IMR-90 (cell line): ENCODE results near the gene MBTPS1. TPM values are rescaled to one million over a fixed set of nuclear protein-coding genes. Genes with fewer than 3 reads are reported as not detected.

ENCODE experiments used
- ATAC-seq: fragments of 200-7000 bp; cut with Tn5 transposase; 2 replicates; pipeline ENCODE4 v1.9.1; 2020; ENCODE audit warnings: low read depth, mild to moderate bottlenecking, moderate library complexity
- BruUV-seq: library from RNA; stranded (reverse); fragments of 400-500 nt; replicated peaks from 2 replicates; lab custom pipeline; 2021; lab: Mats Ljungman, UMichigan
- CTCF ChIA-PET: fragments of 300-600 bp; formaldehyde crosslinking; extraction: SDS; loops from one replicate; lab custom pipeline; 2021; ENCODE audit warnings: antibody characterized with exemption; lab: Yijun Ruan, JAX
- POLR2A ChIA-PET: fragments of 300-600 bp; sonication (Branson Sonifier 250); formaldehyde crosslinking; loops from one replicate; lab custom pipeline; 2022; ENCODE audit warnings: antibody characterized with exemption; ENCODE audit not compliant: unreplicated experiment; lab: Charles Lee
- DNase-seq: peaks from one replicate; pipeline ENCODE4 v3.0.0; 2013
- H2AFZ ChIP-seq: replicated peaks from 2 replicates; pipeline ENCODE3; 2013; ENCODE audit warnings: low read length, mild to moderate bottlenecking; ENCODE audit not compliant: poor library complexity
- H2AK5ac ChIP-seq: 2 replicates; pipeline ENCODE4 v1.6.1; 2013; ENCODE audit warnings: low read depth, low read length, inconsistent platforms
- H2AK9ac ChIP-seq: replicated peaks from 2 replicates; pipeline ENCODE3; 2013; ENCODE audit warnings: mild to moderate bottlenecking, low read depth, low read length, moderate library complexity; ENCODE audit not compliant: poor library complexity
- H2BK120ac ChIP-seq: 2 replicates; pipeline ENCODE4 v1.6.1; 2013; ENCODE audit warnings: low read depth, low read length, inconsistent platforms
- H2BK15ac ChIP-seq: 3 replicates; pipeline ENCODE4 v1.6.1; 2013; ENCODE audit warnings: low read depth, low read length, inconsistent platforms
- H2BK20ac ChIP-seq: 2 replicates; pipeline ENCODE4 v1.6.1; 2013; ENCODE audit warnings: low read depth, mild to moderate bottlenecking, inconsistent platforms, low read length, moderate library complexity
- H2BK5ac ChIP-seq: 2 replicates; pipeline ENCODE4 v1.6.1; 2013; ENCODE audit warnings: mild to moderate bottlenecking, low read depth, low read length, inconsistent platforms; ENCODE audit not compliant: poor library complexity, severe bottlenecking
- H3K14ac ChIP-seq: replicated peaks from 2 replicates; pipeline ENCODE4 v1.6.1; 2013; ENCODE audit warnings: low read depth, low read length, inconsistent platforms
- H3K18ac ChIP-seq: 2 replicates; pipeline ENCODE4 v1.6.1; 2013; ENCODE audit warnings: low read depth, low read length, control low read depth
- H3K23ac ChIP-seq: 2 replicates; pipeline ENCODE4 v1.6.1; 2013; ENCODE audit warnings: low read depth, low read length, inconsistent platforms
- H3K27ac ChIP-seq: 2 replicates; pipeline ENCODE4 v1.5.1; 2013; ENCODE audit warnings: mild to moderate bottlenecking, control low read depth, low read length; ENCODE audit not compliant: insufficient read depth
- H3K27me3 ChIP-seq: 2 replicates; pipeline ENCODE4 v1.6.1; 2013; ENCODE audit warnings: low read length; ENCODE audit not compliant: control insufficient read depth, insufficient read depth
- H3K36me3 ChIP-seq: 2 replicates; pipeline ENCODE4 v1.6.1; 2013; ENCODE audit warnings: low read length, mixed read lengths; ENCODE audit not compliant: control insufficient read depth, insufficient read depth
- H3K4ac ChIP-seq: 2 replicates; pipeline ENCODE4 v1.6.1; 2013; ENCODE audit warnings: low read depth, low read length, inconsistent platforms
- H3K4me1 ChIP-seq: 2 replicates; pipeline ENCODE4 v1.6.1; 2013; ENCODE audit warnings: low read length, mixed read lengths; ENCODE audit not compliant: control insufficient read depth, insufficient read depth
- H3K4me2 ChIP-seq: 2 replicates; pipeline ENCODE4 v1.6.1; 2013; ENCODE audit warnings: low read depth, mild to moderate bottlenecking, control low read depth, low read length, moderate library complexity
- H3K4me3 ChIP-seq: 2 replicates; pipeline ENCODE4 v1.5.1; 2013; ENCODE audit warnings: low read depth, mild to moderate bottlenecking, control low read depth, low read length, moderate library complexity; ENCODE audit not compliant: insufficient read depth
- H3K56ac ChIP-seq: 2 replicates; pipeline ENCODE4 v1.6.1; 2013; ENCODE audit warnings: low read length, inconsistent platforms; ENCODE audit not compliant: insufficient read depth; ENCODE audit errors: extremely low read depth
- H3K79me1 ChIP-seq, 2 experiments: 2 replicates each; pipeline ENCODE4 v1.6.1; 2013; ENCODE audit warnings: low read length in 2 of 2, inconsistent platforms in 1 of 2, low read depth in 1 of 2
- H3K9ac ChIP-seq: 2 replicates; pipeline ENCODE4 v1.6.1; 2013; ENCODE audit warnings: low read depth, low read length, control low read depth
- H3K9me1 ChIP-seq: 2 replicates; pipeline ENCODE4 v1.6.1; 2013; ENCODE audit warnings: low read length, inconsistent platforms; ENCODE audit not compliant: insufficient read depth
- H3K9me3 ChIP-seq: 2 replicates; pipeline ENCODE4 v1.6.1; 2013; ENCODE audit warnings: low read length; ENCODE audit not compliant: control insufficient read depth, insufficient read depth
- H4K20me1 ChIP-seq: 2 replicates; pipeline ENCODE4 v1.6.1; 2013; ENCODE audit warnings: low read length, inconsistent platforms; ENCODE audit not compliant: insufficient read depth
- H4K5ac ChIP-seq: 2 replicates; pipeline ENCODE4 v1.6.1; 2013; ENCODE audit warnings: mild to moderate bottlenecking, low read depth, low read length, control low read depth
- H4K8ac ChIP-seq, 2 experiments: 2 replicates each; pipeline ENCODE4 v1.6.1; 2013; ENCODE audit warnings: low read depth in 2 of 2, low read length in 2 of 2, control low read depth in 1 of 2, inconsistent platforms in 1 of 2
- H4K91ac ChIP-seq: 2 replicates; pipeline ENCODE4 v1.6.1; 2013; ENCODE audit warnings: low read depth, low read length, inconsistent platforms; ENCODE audit not compliant: insufficient read depth
- CEBPB ChIP-seq: IDR thresholded peaks from 2 replicates; pipeline ENCODE4 v1.6.1; 2012; ENCODE audit warnings: low read depth, low read length, improper control_type of control experiment
- CHD1 ChIP-seq: IDR thresholded peaks from 2 replicates; pipeline ENCODE4 v1.6.1; 2012; ENCODE audit warnings: low read depth, low read length, improper control_type of control experiment
- MAFK ChIP-seq: IDR thresholded peaks from 2 replicates; pipeline ENCODE4 v1.6.1; 2012; ENCODE audit warnings: low read depth, low read length, improper control_type of control experiment
- MXI1 ChIP-seq: IDR thresholded peaks from 2 replicates; pipeline ENCODE4 v1.6.1; 2012; ENCODE audit warnings: low read depth, mild to moderate bottlenecking, low read length, moderate library complexity, borderline replicate concordance
- RAD21 ChIP-seq: IDR thresholded peaks from 2 replicates; pipeline ENCODE4 v1.6.1; 2012; ENCODE audit warnings: low read length, improper control_type of control experiment
- RCOR1 ChIP-seq: IDR thresholded peaks from 2 replicates; pipeline ENCODE4 v1.6.1; 2012; ENCODE audit warnings: mild to moderate bottlenecking, low read length, improper control_type of control experiment; ENCODE audit not compliant: insufficient replicate concordance
- WGBS, 2 experiments: methylation state at CpG; one replicate each; pipeline versions ENCODE4 v1.1.5 to v1.1.7; 2013; ENCODE audit warnings: missing lambda C conversion rate in 2 of 2; ENCODE audit not compliant: insufficient read length in 1 of 2; ENCODE audit errors: extremely low coverage in 2 of 2; 5-methylcytosine and 5-hydroxymethylcytosine counted together
- dilution Hi-C: fragments of 300-500 bp; cut with HindIII; formaldehyde crosslinking; loops from one replicate; pipeline ENCODE4 v1.14.3; 2018; ENCODE audit warnings: low sequenced_read_pairs; ENCODE audit not compliant: unreplicated experiment
- in situ Hi-C: fragments of 300-500 bp; cut with MboI; formaldehyde crosslinking; loops from 3 replicates; pipeline ENCODE4 v1.14.3; 2019; ENCODE audit warnings: low sequenced_read_pairs, inconsistent platforms, mixed read lengths
- intact Hi-C: fragments of 100-400 bp; cut with micrococcal nuclease; formaldehyde crosslinking; loops from 2 replicates; pipeline ENCODE4 v1.10.0; 2022
- polyA plus RNA-seq, 3 experiments: library from polyadenylated mRNA; depleted of rRNA; stranded (reverse); fragments of >200 nt; gene quantifications; 2 replicates each; pipeline ENCODE4 v1.2.3, GENCODE V29; 2012; ENCODE audit warnings: low replicate concordance in 1 of 3
- total RNA-seq: library from RNA; depleted of rRNA; stranded (reverse); fragments of >200 nt; gene quantifications from 2 replicates; pipeline ENCODE4 v1.2.3, GENCODE V29; 2012
- TF ChIP-seq, protein P1 (sequence below): fragments of 150-350 bp; IDR thresholded peaks from 2 replicates; pipeline ENCODE4 v1.6.1; 2016; ENCODE audit warnings: low read depth, mild to moderate bottlenecking, low read length, moderate library complexity, borderline replicate concordance

MBTPS1 gene
- total and polyA plus RNA-seq, 2 of the 4 experiments (the other 2 are of a cell fraction), result 59.0 to 70.4 TPM

DNA sequence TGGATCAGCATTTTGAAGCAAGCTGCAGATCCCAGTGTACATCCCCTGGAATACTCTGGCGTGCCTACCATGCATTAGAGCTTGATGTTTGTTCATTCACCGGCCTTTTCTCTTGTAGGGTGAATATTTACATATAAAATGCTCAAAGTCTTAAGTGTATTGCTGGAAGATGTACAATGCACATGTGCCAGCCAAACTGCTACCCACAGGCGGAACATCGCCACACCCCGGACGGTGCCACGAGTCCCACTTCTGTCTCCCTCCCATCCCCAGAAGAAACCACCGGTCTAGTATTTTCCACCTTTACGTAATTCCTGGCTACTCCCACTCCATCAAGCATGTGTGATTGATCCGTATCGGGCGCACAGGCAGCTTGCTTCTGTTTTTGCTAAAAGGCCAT lies 78.3 kb downstream of the MBTPS1 start:
- dilution Hi-C loops, result no loop called here
- Histone ChIP-seq H3K56ac (no peak overlapping the region), H2AFZ (no peak overlapping the region), H3K4me1 (no peaks in the 10 kb centered on the region), H2AK9ac (peak overlapping the region; percentile 51), H3K9me3 (peaks cover 13% of the 10 kb centered on the region), H3K18ac (no peak overlapping the region), H2BK120ac (no peak overlapping the region), H2AK5ac (no peak overlapping the region), H4K91ac (no peak overlapping the region), H2BK15ac (no peak overlapping the region), H3K23ac (no peak overlapping the region), H3K9ac (no peak overlapping the region), H3K9me1 (no peaks in the 10 kb centered on the region), H3K27ac (no peak overlapping the region), H3K27me3 (peaks cover 66% of the 10 kb centered on the region), H3K79me1 (no peaks in the 10 kb centered on the region), H3K36me3 (no peaks in the 10 kb centered on the region), H3K4me3 (no peak overlapping the region), H3K4me2 (no peak overlapping the region), H4K20me1 (no peaks in the 10 kb centered on the region), H4K8ac (no peak overlapping the region), H2BK5ac (no peak overlapping the region), H2BK20ac (no peak overlapping the region), H3K14ac (no peak overlapping the region), H4K5ac (no peak overlapping the region), H3K4ac (no peak overlapping the region)
- ChIA-PET POLR2A (no interaction called here), CTCF (no interaction called here)
- TF ChIP-seq, protein P1, sequence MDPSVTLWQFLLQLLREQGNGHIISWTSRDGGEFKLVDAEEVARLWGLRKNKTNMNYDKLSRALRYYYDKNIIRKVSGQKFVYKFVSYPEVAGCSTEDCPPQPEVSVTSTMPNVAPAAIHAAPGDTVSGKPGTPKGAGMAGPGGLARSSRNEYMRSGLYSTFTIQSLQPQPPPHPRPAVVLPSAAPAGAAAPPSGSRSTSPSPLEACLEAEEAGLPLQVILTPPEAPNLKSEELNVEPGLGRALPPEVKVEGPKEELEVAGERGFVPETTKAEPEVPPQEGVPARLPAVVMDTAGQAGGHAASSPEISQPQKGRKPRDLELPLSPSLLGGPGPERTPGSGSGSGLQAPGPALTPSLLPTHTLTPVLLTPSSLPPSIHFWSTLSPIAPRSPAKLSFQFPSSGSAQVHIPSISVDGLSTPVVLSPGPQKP, result no peak
- TF ChIP-seq MAFK (no peak), MXI1 (no peak), RCOR1 (no peak), RAD21 (no peak), CHD1 (no peak), CEBPB (no peak)
- ATAC-seq, result no peak
- no peak for DNase-seq
- in situ Hi-C loops, result no loop called here
- intact Hi-C loops, result no loop called here
- 91% methylated on average over 4 of the region's 12 CpGs; no CpG with 5 or more reads in 1 of the 2 experiments for WGBS, 2 experiments
- BruUV-seq, result no TSS peak
